Rectal smooth muscle tissue (tissue), 1 donor: ENCODE results near the gene TPD52L3.

Experiments used
- H3K27ac ChIP-seq: one replicate; pipeline ENCODE4 v1.7.0; 2013; ENCODE audit warnings: low read depth, low read length, inconsistent platforms
- H3K27me3 ChIP-seq: one replicate; pipeline ENCODE4 v1.7.0; 2013; ENCODE audit warnings: low read length; ENCODE audit not compliant: control insufficient read depth, insufficient read depth
- H3K36me3 ChIP-seq: one replicate; pipeline ENCODE4 v1.7.0; 2013; ENCODE audit warnings: low read length; ENCODE audit not compliant: control insufficient read depth, insufficient read depth
- H3K4me1 ChIP-seq: one replicate; pipeline ENCODE4 v1.7.0; 2013; ENCODE audit warnings: low read length; ENCODE audit not compliant: control insufficient read depth, insufficient read depth
- H3K4me3 ChIP-seq: one replicate; pipeline ENCODE4 v1.7.0; 2013; ENCODE audit warnings: low read length
- H3K9ac ChIP-seq: one replicate; pipeline ENCODE4 v1.7.0; 2013; ENCODE audit warnings: low read length

The TPD52L3 gene

DNA sequence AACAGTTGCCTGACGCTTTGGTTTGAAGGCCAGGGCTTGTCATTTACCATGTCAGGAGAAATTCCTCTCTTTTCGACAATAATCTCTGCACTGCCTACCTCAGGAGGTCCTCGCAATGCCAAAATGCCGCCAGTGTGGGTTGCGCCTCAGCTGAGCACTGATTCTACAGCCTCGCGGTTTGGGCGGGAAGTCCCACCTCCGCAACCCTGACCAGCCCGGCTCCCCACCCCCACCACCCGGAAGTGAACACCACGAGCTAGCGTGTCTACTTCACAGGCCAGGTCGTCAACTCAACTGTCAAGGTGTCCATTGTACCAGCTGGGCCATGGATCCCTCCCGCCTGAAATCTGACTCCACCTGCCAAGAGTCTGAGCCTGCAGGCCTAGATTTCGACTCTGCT is at the start of gene TPD52L3:
TSS of gene TPD52L3 (plus strand) at position 273 of the 400 bp plus-strand sequence. CDS start 221 bp downstream, outside the sequence.
- no peak within 1 kb of the TSS for H3K27ac ChIP-seq
- H3K36me3 ChIP-seq, result no peaks in the 10 kb centered on the region
- H3K9ac ChIP-seq, result no peak within 1 kb of the TSS
- H3K27me3 ChIP-seq, result no peaks in the 10 kb centered on the region
- H3K4me3 ChIP-seq, result no peak within 1 kb of the TSS
- H3K4me1 ChIP-seq, result no peaks in the 10 kb centered on the region

DNA sequence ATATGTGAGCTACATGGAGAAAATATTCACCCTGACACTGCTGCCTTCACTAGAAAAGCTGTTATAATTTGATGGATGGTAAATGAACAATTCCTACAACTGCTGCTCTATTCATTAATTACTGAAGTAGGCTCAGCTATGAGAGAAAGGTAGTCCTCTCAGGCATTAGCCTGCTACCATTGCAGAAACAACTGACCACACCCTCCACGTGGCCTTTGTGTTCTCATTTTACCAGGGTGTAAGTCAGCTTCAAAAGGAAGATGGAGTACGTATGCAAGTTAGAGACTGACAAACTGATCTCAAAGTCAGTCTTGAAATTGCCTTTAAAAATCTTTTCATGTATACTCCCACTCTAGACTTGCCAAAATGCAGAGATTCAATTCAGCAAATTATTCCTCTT is 26.3 kb upstream of the TPD52L3 start:
- no peaks in the 10 kb centered on the region for H3K36me3 ChIP-seq
- no peak overlapping the region for H3K4me3 ChIP-seq
- no peak overlapping the region for H3K27ac ChIP-seq
- no peaks in the 10 kb centered on the region for H3K4me1 ChIP-seq
- H3K9ac ChIP-seq, result no peak overlapping the region
- H3K27me3 ChIP-seq, result no peaks in the 10 kb centered on the region

GRCh38 chr9:6302417-6302816 is 25.8 kb upstream of the TPD52L3 start:
- no peak overlapping the region for H3K4me3 ChIP-seq
- no peaks in the 10 kb centered on the region for H3K4me1 ChIP-seq
- no peak overlapping the region for H3K9ac ChIP-seq
- H3K27ac ChIP-seq, result no peak overlapping the region
- H3K27me3 ChIP-seq, result no peaks in the 10 kb centered on the region
- no peaks in the 10 kb centered on the region for H3K36me3 ChIP-seq

DNA sequence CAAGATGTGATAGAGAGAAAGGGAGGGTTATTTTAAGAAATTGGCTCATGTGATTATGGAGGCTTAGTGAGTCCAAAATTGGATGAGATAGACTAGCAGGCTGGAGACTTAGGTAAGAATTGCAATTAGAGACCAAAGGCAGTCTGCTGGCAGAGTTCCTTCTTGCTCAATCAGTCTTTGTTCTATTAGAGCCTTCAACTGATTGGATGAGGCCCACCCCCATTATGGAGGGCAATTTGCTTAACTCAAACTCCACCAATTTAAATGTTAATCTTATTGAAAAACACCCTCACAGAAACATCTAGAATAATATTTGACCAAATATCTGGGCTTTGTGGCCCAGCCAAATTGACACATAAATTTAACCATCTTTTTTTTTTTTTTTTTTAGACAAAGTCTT is 23.9 kb upstream of the TPD52L3 start:
- no peak overlapping the region for H3K9ac ChIP-seq
- H3K4me1 ChIP-seq, result no peaks in the 10 kb centered on the region
- H3K4me3 ChIP-seq, result no peak overlapping the region
- no peaks in the 10 kb centered on the region for H3K27me3 ChIP-seq
- no peak overlapping the region for H3K27ac ChIP-seq
- no peaks in the 10 kb centered on the region for H3K36me3 ChIP-seq

DNA sequence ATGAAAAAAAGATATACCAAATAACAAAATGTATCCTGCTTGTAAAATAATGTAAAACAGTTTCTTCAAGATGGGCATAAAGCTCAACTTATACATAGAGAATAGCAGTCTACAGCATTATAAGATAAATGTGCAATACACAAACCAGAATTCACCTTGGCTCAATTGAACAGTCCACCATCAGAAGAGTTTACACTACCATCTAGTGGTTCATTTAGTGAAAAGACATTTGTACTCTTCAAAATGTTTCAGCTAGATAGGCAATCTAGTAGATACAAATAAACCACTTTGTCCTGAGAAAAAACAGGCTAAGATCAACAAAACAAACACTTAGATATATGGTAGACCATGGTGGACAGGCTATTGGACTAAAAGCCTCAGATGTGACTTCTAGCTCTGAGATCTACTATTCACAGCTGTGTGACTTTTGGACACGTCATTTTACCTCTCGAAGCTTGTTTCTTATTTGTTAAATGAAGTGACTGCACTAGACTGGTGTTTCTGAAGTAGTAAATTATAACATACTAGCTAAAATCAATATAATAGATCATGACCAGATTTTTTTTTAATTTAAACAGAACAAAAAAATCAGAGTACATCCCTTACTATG is 22.1 kb upstream of the TPD52L3 start:
- Histone ChIP-seq H3K4me3 (no peak overlapping the region), H3K27me3 (no peaks in the 10 kb centered on the region), H3K36me3 (no peaks in the 10 kb centered on the region), H3K27ac (no peak overlapping the region), H3K9ac (no peak overlapping the region), H3K4me1 (no peaks in the 10 kb centered on the region)

DNA sequence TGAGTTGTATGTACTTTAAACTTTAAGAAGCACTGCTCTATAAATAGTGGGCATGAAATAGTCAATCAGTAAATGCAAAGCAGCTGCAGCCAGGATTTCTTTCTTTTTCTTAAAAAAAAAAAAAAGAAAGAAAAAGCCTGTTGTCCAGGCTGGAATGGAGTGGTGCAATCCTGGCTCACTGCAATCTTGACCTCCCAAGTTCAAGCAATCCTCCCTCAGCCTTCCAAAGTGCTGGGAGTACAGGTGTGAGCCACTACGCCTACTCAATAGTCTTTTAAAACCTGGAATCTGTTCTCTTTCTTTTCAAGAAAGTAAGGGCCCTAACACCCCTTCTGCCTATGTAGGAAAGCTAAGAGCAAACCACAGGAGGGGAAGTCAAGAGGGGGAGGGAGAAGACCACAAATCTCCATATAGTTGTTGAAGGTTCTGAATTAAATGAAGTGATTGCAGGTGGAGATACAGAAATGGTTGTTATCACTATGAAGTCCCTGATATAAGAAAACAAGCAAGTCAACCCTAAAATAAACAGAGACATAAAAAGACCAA is 20.6 kb upstream of the TPD52L3 start:
- Histone ChIP-seq H3K27me3 (no peaks in the 10 kb centered on the region), H3K4me3 (no peak overlapping the region), H3K27ac (no peak overlapping the region), H3K4me1 (no peaks in the 10 kb centered on the region), H3K9ac (no peak overlapping the region), H3K36me3 (no peaks in the 10 kb centered on the region)

DNA sequence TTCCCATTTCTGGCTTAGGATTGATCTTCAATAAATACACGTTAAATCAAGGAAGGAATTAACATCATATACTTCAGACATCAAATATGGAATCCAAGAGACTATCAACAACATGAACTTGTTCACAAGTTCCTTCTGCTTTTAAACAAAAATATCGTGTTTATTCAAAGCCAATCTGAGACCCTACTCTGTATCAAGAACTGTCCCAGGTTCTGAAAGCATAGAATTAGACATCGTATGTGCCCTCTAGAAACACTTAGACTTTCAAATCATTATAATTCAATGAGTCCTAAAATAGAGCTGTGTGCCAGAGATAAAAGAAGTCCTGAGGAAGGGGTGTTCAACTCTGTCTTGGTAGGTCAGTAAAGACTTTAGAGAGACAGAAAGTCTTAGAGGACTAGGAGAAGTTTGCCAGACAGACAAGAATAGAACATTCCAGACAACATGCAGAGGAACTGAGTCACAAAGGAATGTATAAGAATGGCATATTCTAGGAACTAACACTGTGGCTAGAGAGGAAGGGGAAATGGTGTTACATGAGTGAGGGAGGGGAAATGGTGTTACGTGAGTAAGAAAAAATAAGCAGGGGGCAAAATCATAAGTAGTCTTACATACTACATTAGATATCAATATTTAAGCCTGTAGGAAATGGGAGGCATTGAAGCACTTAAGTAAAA is 2.9 kb downstream of the TPD52L3 start:
- H3K36me3 ChIP-seq, result no peaks in the 10 kb centered on the region
- H3K4me1 ChIP-seq, result no peaks in the 10 kb centered on the region
- H3K9ac ChIP-seq, result no peak overlapping the region
- H3K27me3 ChIP-seq, result no peaks in the 10 kb centered on the region
- H3K4me3 ChIP-seq, result no peak overlapping the region
- H3K27ac ChIP-seq, result no peak overlapping the region

DNA sequence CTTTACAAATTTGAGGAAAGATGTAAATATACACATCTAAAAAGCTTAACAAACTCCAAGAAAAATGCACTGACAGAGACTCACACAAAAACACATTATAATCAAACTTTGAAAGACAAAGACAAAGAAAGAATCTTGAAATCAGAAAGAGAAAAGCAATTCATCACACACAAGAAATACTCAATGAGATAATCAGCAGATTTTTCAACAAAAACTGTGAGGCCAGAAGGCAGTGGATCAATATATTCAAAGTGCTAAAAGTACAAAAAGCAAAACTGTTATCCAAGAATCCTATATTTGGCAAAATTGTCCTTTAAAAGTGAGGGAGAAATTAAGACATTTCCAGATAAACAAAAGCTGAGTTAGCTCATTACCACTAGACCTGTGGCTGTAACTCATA is 6.1 kb downstream of the TPD52L3 start:
- Histone ChIP-seq H3K4me3 (no peak overlapping the region), H3K36me3 (no peaks in the 10 kb centered on the region), H3K27ac (no peak overlapping the region), H3K27me3 (no peaks in the 10 kb centered on the region), H3K9ac (no peak overlapping the region), H3K4me1 (no peaks in the 10 kb centered on the region)

- H3K27me3 ChIP-seq, result no peaks in the 10 kb centered on the region
- H3K4me3 ChIP-seq, result no peak overlapping the region
- H3K4me1 ChIP-seq, result no peaks in the 10 kb centered on the region
- no peak overlapping the region for H3K27ac ChIP-seq
- no peaks in the 10 kb centered on the region for H3K36me3 ChIP-seq
- H3K9ac ChIP-seq, result no peak overlapping the region
These were observed 20.6 kb downstream of the TPD52L3 start for GRCh38 chr9:6348766-6349165.

GRCh38 chr9:6351737-6352136 is 23.6 kb downstream of the TPD52L3 start:
- no peak overlapping the region for H3K4me3 ChIP-seq
- no peaks in the 10 kb centered on the region for H3K4me1 ChIP-seq
- no peak overlapping the region for H3K27ac ChIP-seq
- H3K27me3 ChIP-seq, result no peaks in the 10 kb centered on the region
- no peak overlapping the region for H3K9ac ChIP-seq
- no peaks in the 10 kb centered on the region for H3K36me3 ChIP-seq

GRCh38 chr9:6354072-6354686 is 26.0 kb downstream of the TPD52L3 start:
- Histone ChIP-seq H3K27me3 (no peaks in the 10 kb centered on the region), H3K36me3 (no peaks in the 10 kb centered on the region), H3K4me3 (no peak overlapping the region), H3K4me1 (no peaks in the 10 kb centered on the region), H3K27ac (no peak overlapping the region), H3K9ac (no peak overlapping the region)

DNA sequence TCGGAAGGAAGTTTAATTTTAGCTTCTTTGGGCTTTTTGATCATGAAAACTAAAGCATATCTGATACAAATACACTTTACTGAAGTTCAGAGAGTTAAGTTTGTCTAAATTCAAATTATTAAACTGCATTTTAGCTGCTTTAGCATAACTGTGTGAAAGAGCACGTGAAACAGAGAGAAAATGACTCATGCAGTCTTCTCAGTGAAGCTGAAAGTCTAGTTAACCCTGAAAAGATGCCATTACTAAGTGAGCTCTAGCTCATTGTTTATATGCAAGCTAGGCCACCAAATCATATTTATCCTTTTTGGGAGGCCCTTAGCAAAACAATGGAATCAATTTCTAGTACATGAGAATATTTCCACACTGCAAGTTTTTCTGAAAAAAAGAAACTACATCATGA is 27.6 kb downstream of the TPD52L3 start:
- Histone ChIP-seq H3K9ac (no peak overlapping the region), H3K27ac (no peak overlapping the region), H3K4me1 (no peaks in the 10 kb centered on the region), H3K4me3 (no peak overlapping the region), H3K27me3 (no peaks in the 10 kb centered on the region), H3K36me3 (no peaks in the 10 kb centered on the region)
